GM18498 (cell line): ENCODE data around the gene PEX7.
"Not testable (repeated sequence)": the region's sequence is repeated elsewhere in the genome, so short reads cannot be mapped to it uniquely, and the experiment has no call there.

Experiments used
- ATAC-seq: cut with Tn5 transposase; IDR thresholded peaks from one replicate; pipeline ENCODE4 v1.9.1; 2021; ENCODE audit warnings: mild to moderate bottlenecking, moderate library complexity; ENCODE audit not compliant: unreplicated experiment

PEX7 gene, protein sequence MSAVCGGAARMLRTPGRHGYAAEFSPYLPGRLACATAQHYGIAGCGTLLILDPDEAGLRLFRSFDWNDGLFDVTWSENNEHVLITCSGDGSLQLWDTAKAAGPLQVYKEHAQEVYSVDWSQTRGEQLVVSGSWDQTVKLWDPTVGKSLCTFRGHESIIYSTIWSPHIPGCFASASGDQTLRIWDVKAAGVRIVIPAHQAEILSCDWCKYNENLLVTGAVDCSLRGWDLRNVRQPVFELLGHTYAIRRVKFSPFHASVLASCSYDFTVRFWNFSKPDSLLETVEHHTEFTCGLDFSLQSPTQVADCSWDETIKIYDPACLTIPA

DNA sequence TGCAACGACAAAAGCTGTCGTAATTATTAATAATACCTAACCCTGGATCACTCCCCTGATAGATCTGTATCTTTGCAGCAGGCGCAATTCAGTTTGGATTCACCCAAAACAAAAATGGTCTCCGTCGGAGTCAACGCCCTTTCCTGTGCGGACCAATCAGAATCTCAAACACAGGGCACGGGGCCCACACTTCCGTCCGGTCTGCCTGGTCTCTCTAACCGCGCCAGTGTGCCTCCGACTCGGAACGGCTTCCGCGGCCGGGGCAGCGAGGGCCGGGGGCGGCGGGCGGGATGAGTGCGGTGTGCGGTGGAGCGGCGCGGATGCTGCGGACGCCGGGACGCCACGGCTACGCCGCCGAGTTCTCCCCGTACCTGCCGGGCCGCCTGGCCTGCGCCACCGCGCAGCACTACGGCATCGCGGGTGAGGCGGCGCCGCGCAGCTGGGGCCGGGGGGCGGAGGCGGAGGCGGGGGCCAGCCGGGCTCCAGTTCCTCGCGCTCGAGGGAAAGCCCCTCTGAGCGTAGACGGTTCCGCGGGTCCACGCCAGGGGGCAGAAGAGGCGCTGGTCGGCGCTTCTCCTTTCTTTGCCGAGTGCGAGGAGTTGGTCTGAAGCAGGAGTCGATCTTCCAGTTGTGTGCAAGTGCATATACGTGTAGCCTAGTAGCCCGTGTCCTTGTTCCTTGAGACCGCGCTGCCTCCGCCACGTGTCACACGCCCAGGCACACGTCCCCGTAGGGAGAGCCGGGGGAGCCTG lies at the start of gene PEX7:
TSS of gene PEX7 (plus strand) at position 217 of the 752 bp plus-strand sequence. CDS start at position 291, 74 bp downstream.
- peak; percentile 98 for ATAC-seq

DNA sequence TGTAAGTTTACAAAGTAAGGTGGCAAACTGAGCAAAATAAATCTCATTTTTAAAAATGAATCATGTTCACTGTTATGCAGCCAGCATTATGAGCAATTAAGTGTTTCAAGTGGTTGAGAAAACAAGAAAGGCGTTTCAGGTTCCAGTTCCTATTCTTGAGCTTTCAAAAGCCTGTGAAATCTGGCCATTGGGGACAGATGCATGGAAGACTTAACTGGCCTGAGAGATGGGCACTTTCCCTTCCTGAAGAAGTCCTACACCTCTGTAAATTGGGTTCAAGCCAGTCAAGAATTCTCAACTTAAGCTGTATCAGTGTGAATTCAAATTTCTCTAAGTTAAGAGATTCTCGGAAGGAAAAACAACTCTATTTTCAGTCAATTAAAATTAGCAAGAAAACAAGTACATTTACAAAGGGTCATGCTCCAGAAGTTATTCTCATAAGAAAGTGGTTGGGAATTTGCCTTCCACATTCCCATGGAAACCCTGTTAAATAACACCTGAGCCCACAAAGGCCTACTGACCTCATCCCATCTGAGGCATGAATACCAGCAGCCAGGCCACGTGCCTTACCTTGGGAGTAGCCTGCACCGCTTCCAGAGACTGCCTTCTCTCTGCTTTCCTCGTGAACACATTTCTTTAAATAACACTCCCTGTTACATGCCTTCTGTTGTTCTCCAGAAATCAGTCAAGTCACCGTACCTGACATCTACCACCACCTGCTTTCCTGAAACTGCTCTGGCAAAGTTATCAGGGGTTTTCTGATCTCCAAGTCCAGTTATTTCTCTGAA lies 49.5 kb upstream of the PEX7 start:
- ATAC-seq, result peak; percentile 65

DNA sequence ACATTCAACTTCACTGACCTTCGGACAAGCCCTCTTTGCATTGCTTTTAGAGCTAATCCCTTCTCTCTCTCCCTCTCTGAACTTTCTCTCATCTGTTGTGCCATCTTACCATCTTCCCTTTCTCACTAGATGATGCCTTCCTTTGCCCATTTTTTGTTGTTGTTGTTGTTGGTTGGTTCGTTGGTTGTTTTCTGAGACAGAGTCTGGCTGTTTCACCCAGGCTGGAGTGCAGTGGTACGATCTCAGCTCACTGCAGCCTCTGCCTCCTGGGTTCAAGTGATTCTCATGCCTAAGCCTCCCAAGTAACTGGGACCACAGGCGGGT lies 49.0 kb upstream of the PEX7 start:
- peak; percentile 1 for ATAC-seq

DNA sequence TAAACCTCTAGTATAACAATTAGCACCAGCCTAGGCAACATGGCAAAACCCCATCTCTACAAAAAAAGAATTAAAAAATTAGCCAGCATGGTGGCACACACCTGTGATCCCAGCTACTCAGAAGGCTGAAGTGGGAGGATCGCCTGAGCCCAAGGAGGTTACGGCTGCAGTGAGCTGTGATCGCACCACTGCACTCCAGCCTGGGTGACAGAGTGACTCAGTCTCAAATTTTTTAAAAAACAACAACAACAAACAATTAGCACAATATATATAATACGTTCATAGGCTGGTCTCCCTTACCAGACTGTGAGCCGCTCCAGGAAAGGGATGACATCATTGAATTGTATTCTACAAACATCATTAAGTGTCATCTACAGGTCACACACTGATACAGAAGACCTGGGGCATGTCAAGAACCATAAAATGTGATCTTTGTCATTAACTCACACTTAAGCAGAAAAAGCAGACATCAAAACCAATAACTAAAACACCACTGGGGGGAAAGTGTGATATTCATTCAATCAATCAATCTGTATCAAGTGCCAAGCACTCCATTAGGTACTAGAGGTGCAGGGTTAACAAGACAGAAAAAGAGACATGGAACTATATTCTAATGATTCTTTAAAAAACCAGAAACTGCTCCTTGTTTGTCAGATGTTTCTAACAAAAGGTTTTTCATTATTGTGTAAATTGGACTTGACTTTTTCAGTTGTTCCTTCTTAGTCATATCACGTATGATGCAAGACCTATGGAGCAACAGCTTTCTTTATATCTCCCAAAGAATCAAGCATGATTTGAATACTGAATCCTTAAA lies 48.0 kb upstream of the PEX7 start:
- no peak for ATAC-seq

DNA sequence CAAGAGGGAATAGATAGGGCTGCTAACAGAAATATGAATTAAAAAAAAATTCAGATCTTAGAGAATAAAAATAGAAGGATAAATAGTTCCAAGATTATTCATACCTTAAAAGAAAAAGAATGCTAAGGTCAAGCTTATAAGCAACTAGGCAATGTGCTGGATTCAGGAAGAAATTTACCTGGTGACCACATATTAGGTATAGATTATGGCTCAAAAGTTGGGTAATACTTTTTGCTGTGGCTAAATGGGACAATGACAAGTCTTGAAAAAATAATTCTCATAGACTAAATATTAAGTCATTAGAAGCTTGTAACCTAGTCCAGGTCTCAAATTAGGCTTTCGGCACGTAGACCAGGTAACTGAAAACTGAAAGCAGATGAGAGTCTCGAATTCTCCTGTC lies 47.3 kb upstream of the PEX7 start:
- ATAC-seq, result no peak

DNA sequence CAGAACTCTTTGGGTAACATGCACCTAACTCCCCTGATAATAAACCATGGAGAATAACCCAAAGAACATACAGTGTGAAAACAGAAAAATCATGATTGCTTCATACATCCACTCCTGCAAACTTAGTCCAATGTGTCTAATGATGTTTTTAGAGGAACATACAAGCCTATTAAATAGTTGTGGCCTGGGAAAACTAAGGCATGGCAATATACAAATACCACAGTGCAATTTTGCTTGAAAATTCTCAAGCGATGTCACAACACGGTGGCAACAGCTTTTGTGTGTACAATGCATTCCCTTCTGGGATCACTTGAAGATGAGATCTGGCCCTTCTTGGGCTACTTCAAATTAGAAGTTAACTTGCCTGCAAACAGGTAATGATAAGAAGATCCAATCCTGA lies 46.8 kb upstream of the PEX7 start:
- ATAC-seq, result no peak

DNA sequence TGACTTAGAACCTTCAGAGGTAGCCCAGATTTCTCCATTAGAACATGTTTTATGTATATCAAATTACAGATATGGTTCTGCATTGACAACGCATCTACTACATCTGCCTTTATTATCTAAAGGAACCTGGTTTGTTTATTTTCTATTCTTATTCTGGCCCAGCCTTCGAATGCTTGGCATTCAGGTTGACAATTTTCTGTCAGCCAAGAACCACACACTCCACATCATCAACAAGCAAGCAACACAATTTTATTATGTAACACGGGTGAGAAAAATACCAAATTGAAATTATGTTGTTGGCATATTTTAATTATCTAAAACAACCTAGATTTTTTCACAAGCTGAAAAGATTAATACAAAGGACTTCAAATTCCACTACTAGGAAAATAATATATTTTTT lies 44.7 kb upstream of the PEX7 start:
- no peak for ATAC-seq

DNA sequence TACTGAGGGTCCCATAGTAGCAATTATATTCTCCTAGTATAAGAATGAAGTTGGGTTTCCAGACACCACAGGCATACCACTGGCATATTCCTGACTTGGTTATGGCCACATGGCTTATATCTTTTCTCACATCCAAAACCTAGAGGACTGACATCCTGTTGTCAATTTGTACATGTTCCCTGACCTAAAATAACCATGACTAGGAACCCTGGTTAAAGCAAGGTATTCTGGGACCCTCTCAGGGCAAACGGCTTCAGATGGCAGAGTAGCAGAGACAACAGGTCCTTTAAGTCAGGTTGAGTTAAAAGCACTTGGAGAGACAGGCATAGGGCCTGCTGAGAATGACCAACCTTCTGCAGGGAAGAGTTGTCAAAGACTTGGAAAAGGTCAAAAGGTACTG lies 42.7 kb upstream of the PEX7 start:
- ATAC-seq, result no peak

DNA sequence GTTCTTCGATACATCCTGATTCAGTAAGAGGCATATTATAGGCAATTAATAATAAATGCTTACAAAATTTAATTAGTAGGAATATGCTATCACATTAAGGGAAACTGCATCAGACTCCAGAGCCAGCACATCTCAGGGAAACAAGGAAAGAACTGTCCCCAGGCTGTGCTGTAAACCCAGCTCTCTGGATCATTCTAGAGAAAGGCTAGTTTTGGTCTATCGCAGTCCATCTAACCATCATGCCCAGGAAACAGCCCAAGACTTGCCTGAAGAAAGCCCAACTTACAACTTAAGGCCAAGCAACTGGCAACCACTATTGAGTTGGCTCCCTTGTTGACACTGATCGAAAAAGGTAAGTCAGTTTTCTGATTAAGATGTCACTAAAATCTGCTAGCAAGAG lies 41.4 kb upstream of the PEX7 start:
- ATAC-seq, result no peak

DNA sequence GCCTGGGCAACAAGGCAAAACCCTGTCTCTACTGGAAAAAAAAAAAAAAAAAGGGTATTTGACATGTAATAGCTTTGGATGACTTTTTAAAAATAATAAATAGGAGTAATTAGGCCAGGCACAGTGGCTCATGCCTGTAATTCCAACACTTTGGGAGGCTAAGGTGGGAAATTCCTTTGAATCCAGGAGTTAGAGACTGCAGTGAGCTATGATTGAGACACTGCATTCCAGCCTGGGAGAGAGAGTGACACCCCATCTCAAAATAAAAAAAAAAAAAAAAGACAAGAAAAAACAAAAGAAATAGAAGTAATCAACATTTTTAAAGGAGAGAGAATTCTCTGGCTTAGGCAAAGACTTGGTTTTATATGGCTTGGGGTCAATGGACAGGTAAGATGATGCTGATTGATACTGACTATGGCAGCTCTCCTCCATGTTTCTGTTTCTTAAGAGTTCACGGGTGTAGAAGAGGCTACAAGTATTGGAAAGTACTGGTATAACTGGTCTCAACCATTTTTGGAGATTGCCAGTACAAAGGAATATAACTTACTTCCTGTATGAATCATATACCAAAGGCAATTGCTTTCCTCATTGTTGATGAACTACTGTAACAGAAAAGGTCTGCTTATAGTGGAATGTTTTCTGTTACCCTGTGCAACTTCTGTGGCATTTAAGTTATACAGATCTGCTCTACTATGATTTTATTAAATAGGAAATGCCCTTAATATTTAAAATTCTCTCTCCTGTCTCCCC lies 40.2 kb upstream of the PEX7 start:
- no peak for ATAC-seq

DNA sequence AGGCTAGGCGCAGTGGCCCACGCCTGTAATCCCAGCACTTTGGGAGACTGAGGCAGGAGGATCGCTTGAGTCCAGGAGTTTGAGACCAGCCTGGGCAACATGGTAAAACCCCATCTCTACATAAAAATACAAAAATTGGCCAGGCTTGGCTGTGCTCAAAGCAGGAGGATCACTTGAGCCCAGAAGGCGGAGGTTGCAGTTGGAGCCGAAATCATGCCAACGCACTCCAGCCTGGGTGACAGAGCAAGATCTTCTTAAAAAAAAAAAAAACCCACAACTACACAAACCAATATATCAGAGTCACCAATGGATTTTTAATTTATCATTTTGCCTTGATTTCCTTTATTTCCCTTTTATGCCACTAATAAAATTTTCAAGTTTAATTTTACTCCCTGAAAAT lies 39.4 kb upstream of the PEX7 start:
- ATAC-seq, result no peak

DNA sequence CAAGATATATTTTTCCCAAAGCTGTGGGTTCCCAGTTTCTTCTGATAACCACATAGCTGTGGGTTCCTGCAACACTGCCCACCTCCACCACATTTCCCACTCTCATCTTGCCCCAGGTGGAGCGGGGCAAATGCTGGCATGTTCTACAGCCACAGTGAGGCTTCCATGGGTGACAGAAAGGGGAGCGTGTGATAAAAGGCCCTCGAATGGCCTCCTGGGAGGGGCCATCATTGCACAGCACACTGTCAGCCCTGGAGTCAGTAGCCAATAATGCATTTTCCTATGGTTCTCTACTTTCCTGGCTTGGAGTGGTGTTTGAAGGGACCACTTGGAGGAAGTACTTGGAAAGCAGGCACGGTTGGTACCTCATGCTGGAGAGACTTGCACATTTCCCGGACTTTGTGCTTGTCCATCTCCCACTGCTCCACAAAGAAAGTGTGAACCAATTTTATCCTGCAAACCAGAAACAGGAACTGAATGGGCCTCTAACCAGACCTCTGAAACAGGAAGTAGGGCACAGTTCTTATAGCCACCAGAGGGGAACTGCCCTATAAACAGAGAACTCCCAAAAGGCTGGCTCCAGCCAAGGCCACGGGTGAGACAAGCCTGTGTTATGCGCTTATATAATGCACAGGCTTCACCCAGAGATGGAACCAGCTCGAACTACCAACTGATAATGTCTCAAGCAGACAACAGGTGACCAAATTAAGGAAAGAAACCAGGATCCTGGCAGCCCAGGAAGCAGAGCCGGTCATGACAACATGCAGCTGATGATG lies 38.7 kb upstream of the PEX7 start:
- ATAC-seq, result peak; percentile 70

DNA sequence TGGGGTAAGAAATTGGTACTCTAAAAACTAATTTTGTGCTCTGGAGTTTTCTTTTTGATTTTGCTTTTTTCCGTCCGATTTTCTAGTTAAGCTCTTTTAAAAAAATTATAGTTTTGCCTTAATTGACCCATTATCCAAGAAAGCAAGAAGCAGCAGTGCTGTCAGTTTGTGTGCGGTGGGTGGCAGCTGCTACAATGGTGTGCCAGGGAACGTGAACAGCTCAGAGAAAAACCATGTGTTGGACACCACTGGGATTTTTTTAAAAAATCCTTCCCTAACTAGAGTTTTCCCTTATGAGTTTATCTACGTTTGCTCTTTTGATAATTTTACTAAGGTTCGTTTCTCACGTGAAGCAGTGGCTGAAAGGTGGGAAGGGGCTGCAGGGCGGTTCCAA lies 38.1 kb upstream of the PEX7 start:
- ATAC-seq, result no peak

DNA sequence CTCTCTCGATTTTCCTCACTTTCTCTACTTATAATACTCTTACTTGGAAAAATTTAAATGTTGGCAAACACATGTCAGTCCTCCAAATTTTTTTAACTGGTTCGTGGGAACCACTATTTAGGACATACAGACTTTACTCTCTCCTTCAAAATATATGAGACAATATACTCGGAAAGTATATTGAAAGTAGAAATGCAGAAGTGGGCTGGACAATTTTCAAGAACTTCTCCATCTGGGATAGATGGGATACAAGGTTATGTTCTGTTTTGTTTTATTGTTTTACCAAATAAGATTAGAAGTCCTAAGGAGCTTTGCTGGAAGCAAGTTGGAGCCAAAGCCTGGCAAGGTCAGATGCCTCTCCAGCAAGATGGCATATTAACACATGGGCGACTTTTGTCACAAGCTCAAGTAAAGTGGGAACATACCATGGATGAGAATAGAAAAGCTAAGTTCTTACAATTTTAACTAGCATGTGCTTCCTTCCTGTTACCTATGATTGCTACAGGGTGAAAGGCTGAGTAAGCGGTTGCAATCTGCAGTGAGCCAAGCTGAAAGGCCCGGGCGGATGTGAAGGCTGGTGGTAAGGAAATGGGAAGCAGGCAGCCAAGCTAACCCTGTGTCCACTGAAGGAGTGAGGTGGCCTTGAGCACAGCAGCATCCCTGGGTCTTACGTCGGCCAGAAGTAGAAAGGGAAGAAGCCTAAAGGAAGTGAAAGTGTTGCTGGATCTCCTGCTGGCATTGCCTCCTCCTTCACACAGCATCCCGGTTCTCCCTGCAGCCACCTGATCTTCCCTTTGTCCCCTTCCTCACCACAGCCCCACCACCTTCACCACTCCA lies 37.3 kb upstream of the PEX7 start:
- ATAC-seq, result peak; percentile 37

DNA sequence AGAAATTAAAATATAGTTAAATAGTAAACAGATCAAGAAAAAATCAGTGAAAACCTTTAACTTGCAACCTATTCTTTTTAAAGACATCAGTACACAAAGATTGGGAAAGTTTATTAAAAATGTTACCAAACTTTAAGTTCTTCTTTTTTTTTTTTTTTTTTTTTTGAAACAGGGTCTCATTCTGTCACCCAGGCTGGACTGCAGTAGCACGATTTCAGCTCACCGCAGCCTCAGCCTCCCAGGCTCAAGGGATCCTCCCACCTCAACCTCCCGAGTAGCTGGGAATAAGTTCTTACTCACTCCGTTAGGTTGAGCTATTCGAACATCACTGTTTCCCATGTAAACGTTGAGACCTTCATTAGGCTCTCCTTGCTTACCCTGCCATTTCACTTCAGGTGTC lies 35.7 kb upstream of the PEX7 start:
- ATAC-seq, result no peak

DNA sequence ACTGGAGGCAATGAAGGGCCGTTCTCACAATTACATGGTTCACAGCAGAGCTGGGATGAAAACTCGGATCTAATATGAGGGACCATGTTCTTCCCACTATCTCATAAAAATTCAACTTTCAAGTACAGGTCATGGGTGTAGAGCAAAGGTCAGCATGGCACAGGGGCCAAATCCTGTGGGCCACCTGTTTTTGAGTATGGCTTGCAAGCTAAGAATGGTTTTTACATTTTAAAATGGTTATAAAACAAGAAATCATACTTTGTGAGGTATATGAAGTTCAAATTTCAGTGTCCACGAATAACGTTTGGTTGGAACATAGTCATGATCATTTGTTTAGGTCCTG lies 34.7 kb upstream of the PEX7 start:
- no peak for ATAC-seq

DNA sequence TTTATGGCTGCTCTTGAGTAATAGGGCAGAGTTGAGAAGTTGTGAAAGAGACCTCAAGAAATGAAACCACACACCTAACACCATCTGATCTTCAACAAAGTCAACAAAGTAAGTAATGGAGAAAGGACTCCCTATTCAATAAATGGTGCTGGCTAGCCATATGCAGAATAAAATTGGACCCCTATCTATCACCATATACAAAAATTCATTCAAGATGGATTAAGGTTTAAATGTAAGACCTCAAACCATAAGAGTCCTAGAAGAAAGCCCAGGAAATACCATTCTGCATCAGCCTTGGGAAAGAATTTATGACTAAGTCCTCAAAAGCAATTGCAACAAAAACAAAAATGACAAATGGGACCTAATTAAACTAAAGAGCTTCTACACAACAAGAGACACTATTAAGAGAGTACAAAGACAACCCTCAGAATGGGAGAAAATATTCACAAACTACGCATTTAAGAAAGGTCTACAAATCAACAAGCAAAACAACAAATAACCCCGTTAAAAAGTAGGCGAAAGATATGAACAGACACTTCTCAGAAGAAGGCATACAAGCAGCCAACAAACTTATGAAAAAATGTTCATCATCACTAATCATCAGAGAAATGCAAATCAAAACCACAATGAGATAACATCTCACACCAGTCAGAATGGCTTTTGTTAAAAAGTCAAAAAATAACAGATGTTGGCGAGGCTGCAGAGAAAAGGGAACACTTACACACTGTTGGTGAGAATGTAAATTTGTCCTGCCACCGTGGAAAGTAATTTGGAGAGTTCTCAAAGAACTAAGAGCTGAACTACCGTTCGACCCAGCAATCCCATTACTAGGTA lies 34.1 kb upstream of the PEX7 start:
- no peak for ATAC-seq

DNA sequence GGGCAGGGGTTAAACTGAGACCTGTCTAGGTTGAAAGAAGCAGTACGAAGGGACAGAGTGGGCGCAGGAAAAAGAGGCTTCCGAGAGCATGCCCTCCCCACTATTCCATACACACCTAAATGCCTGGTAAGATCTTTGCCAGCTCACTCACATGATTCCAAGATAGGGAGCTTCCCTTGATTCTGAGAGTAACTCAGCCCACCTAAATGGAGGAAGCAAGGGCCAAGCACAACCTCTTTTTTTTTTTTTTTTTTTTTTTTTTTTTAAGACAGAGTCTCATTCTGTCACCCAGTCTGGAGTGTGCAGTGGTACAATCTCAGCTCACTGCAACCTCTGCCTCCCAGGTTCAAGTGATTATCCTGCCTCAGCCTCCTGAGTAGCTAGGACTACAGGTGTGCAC lies 33.0 kb upstream of the PEX7 start:
- not testable (repeated sequence) for ATAC-seq
